GM19468 (cell line): ENCODE measurements around the gene FRMPD2.
"Not testable (repeated sequence)": the region's sequence is repeated elsewhere in the genome, so short reads cannot be mapped to it uniquely, and the experiment has no call there.

Experiments
- ATAC-seq: cut with Tn5 transposase; IDR thresholded peaks from one replicate; pipeline ENCODE4 v1.9.1; 2021; ENCODE audit warnings: mild to moderate bottlenecking, moderate library complexity, moderate number of reproducible peaks; ENCODE audit not compliant: unreplicated experiment; ENCODE audit errors: extremely low read depth

The FRMPD2 gene

DNA sequence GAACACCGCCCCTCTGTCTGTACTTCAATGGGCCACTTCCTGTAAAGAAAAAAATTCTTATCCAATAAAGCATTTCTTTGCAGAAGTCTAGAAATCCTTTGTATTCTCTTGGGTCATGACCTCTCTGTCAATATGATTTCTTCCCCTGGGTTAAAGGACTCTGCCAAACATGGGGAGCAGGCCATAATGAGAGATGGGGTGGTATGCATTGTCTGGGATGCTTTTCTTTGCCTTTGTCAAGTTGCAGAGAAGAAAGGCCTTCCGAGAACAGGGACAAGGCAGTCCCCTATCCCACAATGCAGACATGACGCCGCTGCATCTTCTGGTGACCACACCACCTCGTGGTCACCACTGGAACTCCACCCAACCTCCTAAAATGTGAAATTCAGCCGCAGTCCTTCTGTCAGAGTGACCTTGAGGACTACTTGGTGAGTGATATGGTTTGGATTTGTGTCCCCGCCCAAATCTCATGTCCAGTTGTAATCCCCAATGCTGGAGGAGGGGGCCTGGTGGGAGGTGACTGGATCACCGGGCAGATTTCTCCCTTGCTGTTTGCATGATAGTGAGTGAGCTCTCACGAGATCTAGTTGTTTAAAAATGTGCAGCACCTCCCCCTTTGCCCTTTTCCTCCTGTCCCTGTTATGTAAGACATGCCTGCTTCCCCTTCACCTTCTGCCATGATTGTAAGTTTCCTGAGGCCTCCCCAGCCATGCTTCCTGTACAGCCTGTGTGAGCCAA, 15.2 kb upstream of the FRMPD2 start:
- ATAC-seq = no peak

DNA sequence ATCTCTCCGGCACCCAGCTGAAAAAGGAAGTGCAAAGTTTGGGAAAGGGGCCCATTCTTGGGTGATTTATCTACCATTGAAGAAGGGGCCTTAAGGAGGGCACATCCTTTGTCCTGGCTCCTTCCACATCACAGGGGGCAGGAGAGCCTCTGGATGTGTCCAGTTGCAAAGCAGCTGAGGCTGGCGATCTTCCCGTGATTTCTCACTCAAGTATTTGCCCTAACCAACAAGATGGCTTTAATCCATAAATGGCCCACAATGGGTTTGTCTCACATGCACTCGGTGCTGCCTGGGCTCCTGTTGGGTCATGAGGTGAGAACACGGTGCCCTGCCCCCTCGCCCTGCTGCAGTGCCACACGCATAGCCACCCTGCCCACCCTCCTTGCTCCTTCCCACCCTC, 14.2 kb upstream of the FRMPD2 start:
- no peak for ATAC-seq

DNA sequence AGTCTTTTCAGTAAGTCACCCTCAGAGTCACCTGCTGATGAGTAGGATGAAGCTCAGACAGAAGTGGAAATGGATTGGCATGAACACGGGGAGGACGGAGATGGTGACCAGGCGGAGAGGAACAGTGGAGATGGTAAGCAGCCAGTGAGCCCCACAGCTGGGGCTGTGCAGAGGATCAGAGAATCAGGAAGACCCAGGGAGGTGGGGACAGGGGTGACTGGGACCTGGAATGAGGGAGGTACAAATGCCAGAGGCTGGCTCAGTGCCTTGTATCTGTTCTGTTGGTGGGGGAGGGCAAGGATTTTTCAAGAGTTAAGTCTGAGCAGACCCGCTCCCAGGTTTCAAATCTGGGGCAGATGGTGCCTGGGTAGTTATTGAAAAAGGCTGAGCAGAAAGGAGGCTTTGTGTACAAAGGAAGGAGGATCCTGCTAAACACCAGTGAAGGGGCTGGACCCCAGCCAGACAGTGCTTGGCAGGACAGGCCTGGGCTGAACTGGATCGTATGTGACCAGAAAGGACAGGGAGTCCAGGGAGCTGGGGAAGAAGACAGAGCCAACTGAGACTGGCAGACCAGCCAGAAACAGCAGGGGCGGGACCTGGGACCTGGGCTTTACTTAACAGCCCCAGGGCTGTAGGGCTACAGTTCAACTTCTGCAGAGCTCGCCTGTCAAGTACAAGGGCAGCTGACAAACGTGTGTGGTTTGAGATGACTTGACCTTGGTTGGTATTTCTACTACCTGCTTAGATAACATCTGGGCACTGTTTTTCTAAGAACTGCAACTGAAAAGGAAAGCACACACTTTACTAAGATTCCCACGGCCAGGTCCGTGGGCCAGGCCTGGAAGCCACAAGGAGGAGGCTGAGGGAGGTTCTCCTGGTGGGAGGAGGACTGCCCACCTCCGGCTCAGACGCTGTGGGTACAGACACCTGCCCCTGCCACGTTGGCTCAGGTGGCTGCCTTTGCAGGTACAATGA, 13.2 kb upstream of the FRMPD2 start:
- peak; percentile 64 for ATAC-seq

- ATAC-seq = no peak
Measured at GRCh38 chr10:48286356-48286755, 11.9 kb upstream of the FRMPD2 start.

GRCh38 chr10:48285710-48286109, 11.2 kb upstream of the FRMPD2 start:
- ATAC-seq = no peak

- no peak for ATAC-seq
Measured at GRCh38 chr10:48284811-48285210, 10.3 kb upstream of the FRMPD2 start.

DNA sequence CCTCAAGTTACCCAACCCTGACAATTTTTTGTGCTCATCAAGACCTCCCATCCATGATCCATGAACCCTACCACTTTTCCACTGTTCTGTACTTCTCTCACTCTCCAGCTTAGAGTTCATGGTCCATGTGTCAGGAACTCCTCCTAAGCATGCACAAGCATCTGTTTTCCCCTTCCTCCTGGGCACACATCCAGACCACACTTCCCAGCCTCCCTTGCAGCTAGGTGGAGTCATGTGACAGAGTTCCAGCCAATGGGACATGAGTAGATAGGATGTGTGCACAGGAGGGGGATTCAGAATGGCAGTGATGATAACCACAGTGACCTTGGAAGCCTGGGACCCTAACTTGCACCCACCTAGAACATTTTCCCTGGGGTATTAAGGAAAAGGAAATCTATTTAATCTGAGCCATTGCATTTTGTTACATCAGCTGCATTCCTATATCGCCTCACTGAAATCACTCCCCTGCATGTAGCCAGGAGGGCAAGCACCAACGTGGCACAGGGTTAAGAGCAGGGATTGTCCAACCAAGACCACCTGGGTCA, 9.6 kb upstream of the FRMPD2 start:
- ATAC-seq = no peak

GRCh38 chr10:48282829-48283228, 8.3 kb upstream of the FRMPD2 start:
- ATAC-seq = peak; percentile 65

GRCh38 chr10:48281697-48282096, 7.2 kb upstream of the FRMPD2 start:
- not testable (repeated sequence) for ATAC-seq

DNA sequence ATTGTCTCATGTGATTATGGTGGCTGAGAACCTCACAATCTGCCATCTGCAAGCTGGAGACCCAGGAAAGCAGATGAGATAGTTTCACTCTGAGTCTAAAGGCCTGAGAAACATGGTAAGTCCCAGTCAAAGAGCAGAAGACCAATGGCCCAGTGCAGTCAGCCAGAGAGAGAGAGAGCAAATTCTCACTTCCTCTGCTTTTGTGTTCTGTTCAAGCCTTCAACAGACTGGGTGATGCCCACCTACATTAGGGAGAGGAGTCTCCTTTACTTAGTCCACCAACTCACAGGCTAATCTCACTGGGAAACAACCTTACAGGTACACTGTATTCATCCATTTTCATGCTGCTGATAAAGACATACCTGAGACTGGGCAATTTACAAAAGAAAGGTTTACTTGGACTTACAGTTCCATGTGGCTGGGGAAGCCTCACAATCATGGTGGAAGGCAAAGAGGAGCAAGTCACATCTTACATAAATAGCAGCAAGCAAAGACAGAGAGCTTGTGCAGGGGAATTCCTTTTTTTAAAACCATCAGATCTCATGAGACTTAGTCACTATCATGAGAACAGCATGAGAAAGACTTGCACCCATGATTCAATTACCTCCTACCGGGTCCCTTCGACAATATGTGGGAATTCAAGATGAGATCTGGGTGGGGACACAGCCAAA, 4.7 kb upstream of the FRMPD2 start:
- ATAC-seq = peak; percentile 48

GRCh38 chr10:48277093-48277492, 2.6 kb upstream of the FRMPD2 start:
- no peak for ATAC-seq

GRCh38 chr10:48273741-48274140, 755 bp downstream of the FRMPD2 start:
- ATAC-seq = no peak

- no peak for ATAC-seq
Measured at GRCh38 chr10:48272682-48273081, 1.8 kb downstream of the FRMPD2 start.

GRCh38 chr10:48271047-48271730, 3.3 kb downstream of the FRMPD2 start:
- no peak for ATAC-seq

DNA sequence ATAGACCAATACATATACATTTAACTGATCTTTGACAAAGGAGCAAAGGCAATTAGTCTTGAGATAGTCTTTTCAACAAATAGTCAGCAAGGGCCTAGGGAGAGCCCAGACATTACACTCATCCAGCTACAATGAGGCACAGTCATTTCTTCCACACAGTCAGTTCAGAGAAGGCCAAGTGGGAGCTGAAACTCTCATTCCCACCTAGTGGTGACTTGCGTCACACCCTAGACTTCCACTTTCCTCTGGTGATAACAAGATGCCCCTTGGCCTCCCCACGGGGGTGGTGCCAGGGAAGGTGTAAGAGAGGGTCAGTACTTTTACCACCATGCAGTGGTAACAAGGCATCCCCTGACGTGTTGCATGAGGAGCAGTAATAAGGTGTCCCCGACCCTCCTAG, 8.0 kb downstream of the FRMPD2 start:
- no peak for ATAC-seq

GRCh38 chr10:48258105-48258504, 16.4 kb downstream of the FRMPD2 start:
- no peak for ATAC-seq

DNA sequence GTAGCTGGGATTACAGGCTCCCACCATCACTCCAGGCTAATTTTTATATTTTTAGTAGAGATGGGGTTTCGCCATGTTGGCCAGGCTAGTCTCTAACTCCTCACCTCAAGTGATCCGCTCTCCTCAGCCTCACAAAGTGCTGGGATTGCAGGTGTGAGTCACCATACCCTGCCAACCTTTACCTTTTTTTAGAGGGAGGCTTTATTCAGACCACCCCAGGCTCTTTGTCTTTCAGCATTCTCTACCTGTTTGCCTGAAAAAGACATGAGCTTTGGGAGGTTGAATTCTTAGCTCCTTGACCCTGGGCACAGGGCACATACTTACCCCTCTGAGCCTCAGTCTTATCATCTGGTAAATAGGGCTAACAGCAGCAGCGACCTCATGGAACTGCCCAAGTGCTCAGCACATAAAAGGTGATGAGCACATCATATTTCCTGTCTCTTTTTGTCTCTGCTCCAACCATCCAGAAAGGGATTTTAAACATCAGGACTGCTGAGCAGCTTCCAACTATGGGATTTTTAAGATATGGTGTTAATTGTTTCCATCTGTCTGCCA, 17.0 kb downstream of the FRMPD2 start:
- no peak for ATAC-seq

GRCh38 chr10:48255722-48256121, 18.8 kb downstream of the FRMPD2 start:
- ATAC-seq = no peak

DNA sequence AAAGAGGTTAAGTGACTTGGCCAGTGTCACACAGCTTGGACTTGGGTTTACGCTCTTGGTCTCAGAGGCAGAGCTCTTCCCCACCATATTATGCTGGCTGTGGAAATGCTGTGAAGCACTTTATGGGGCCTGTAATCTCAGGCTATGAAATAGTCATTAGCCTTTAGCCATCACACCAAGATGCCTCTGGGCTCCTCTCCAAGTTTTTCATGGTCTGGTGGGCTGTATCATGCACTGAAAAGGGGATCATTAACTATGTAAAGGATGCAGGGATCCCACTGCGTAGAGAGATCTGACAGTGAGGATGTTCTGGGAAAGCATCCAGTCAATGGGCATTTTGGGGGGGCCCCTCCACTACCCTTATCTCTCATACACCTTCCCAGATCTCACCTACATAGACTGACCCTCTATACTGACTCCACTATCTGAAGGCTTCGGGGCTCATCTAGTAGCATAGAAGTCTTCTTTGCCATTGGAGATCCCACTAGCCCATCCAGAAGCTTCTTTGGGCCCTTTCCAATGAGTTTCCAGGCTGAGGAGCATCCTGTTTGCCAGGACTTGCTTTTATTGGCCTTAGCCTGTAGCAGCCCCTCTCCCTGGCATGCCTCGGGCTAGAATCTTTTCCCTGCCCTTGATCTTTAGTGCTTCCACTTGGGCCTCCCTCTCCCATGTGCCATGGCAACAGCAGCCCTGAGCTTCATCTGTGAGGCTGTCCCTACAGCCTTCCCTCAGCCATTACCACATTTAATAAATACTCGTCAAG, 19.6 kb downstream of the FRMPD2 start:
- ATAC-seq = no peak
